HAP-1 (cell line): ENCODE measurements around the gene ISLR.

Experiments used
- DNase-seq, 2 experiments: peaks; one replicate each; pipeline ENCODE4 v3.0.0-alpha.2; 2016 to 2020; ENCODE audit warnings: low spot score in 2 of 2
- H3K27me3 ChIP-seq: fragments of 250-450 bp; sonication (Bioruptor Pico); 2 replicates; pipeline ENCODE4 v1.5.1; 2020; ENCODE audit warnings: low read depth, mild to moderate bottlenecking, moderate library complexity
- H3K36me3 ChIP-seq: fragments of 250-450 bp; sonication (Bioruptor Pico); replicated peaks from 2 replicates; pipeline ENCODE4 v1.5.1; 2020; ENCODE audit warnings: mild to moderate bottlenecking
- H3K4me1 ChIP-seq: fragments of 250-450 bp; sonication (Bioruptor Pico); 2 replicates; pipeline ENCODE4 v1.5.1; 2020; ENCODE audit warnings: mild to moderate bottlenecking
- H3K4me3 ChIP-seq: fragments of 250-450 bp; sonication (Bioruptor Pico); 2 replicates; pipeline ENCODE4 v1.5.1; 2020; ENCODE audit warnings: mild to moderate bottlenecking, moderate library complexity
- H3K9me3 ChIP-seq: fragments of 250-450 bp; sonication (Bioruptor Pico); 2 replicates; pipeline ENCODE4 v1.5.1; 2020; ENCODE audit warnings: mild to moderate bottlenecking, moderate library complexity
- in situ Hi-C: fragments of 300-500 bp; cut with MboI; formaldehyde crosslinking; loops from 3 replicates; pipeline ENCODE4 v1.14.3; 2020; ENCODE audit warnings: low sequenced_read_pairs, inconsistent platforms, mixed read lengths

ISLR gene

GRCh38 chr15:74211656-74212055 is 38.1 kb downstream of the ISLR start:
- DNase-seq = no peak
- H3K9me3 ChIP-seq = no peaks in the 10 kb centered on the region
- in situ Hi-C loops = loop anchor here (10.0 kb wide), 1 partner anchor 1537 kb away; no protein-coding TSS in a partner anchor
- H3K4me3 ChIP-seq = no peak overlapping the region
- H3K36me3 ChIP-seq = no peaks in the 10 kb centered on the region
- no peaks in the 10 kb centered on the region for H3K27me3 ChIP-seq
- peaks cover 43% of the 10 kb centered on the region for H3K4me1 ChIP-seq

- H3K36me3 ChIP-seq = no peaks in the 10 kb centered on the region
- DNase-seq = no peak
- in situ Hi-C loops = loop anchor here (10.0 kb wide), 1 partner anchor 1538 kb away; no protein-coding TSS in a partner anchor
- H3K27me3 ChIP-seq = no peaks in the 10 kb centered on the region
- no peaks in the 10 kb centered on the region for H3K9me3 ChIP-seq
- H3K4me3 ChIP-seq = no peak overlapping the region
- peaks cover 43% of the 10 kb centered on the region for H3K4me1 ChIP-seq
These were observed 39.0 kb downstream of the ISLR start for GRCh38 chr15:74212494-74212893.

GRCh38 chr15:74213858-74214284 is 40.4 kb downstream of the ISLR start:
- peaks cover 40% of the 10 kb centered on the region for H3K4me1 ChIP-seq
- H3K9me3 ChIP-seq = no peaks in the 10 kb centered on the region
- no peaks in the 10 kb centered on the region for H3K27me3 ChIP-seq
- H3K4me3 ChIP-seq = no peak overlapping the region
- in situ Hi-C loops = loop anchor here (10.0 kb wide), 1 partner anchor 1539 kb away; no protein-coding TSS in a partner anchor
- no peaks in the 10 kb centered on the region for H3K36me3 ChIP-seq
- DNase-seq = peak in 1 of 2 experiments; percentile 59

GRCh38 chr15:74214324-74215021 is 41.0 kb downstream of the ISLR start:
- H3K36me3 ChIP-seq = no peaks in the 10 kb centered on the region
- H3K27me3 ChIP-seq = no peaks in the 10 kb centered on the region
- H3K4me3 ChIP-seq = no peak overlapping the region
- no peaks in the 10 kb centered on the region for H3K9me3 ChIP-seq
- H3K4me1 ChIP-seq = peaks cover 34% of the 10 kb centered on the region
- in situ Hi-C loops = loop anchor here (10.0 kb wide), 1 partner anchor 1540 kb away; no protein-coding TSS in a partner anchor
- DNase-seq = no peak

GRCh38 chr15:74215958-74216357 is 42.4 kb downstream of the ISLR start:
- H3K4me3 ChIP-seq = no peak overlapping the region
- H3K27me3 ChIP-seq = no peaks in the 10 kb centered on the region
- DNase-seq = no peak
- peaks cover 26% of the 10 kb centered on the region for H3K4me1 ChIP-seq
- H3K36me3 ChIP-seq = no peaks in the 10 kb centered on the region
- in situ Hi-C loops = loop anchor here (10.0 kb wide), 1 partner anchor 1541 kb away; no protein-coding TSS in a partner anchor
- H3K9me3 ChIP-seq = no peaks in the 10 kb centered on the region

GRCh38 chr15:74216949-74217348 is 43.4 kb downstream of the ISLR start:
- H3K4me3 ChIP-seq = no peak overlapping the region
- in situ Hi-C loops = loop anchor here (10.0 kb wide), 1 partner anchor 1542 kb away; no protein-coding TSS in a partner anchor
- peaks cover 34% of the 10 kb centered on the region for H3K4me1 ChIP-seq
- no peaks in the 10 kb centered on the region for H3K9me3 ChIP-seq
- H3K27me3 ChIP-seq = peaks cover 5% of the 10 kb centered on the region; the same call in 1 of the 2 replicates
- no peak for DNase-seq
- no peaks in the 10 kb centered on the region for H3K36me3 ChIP-seq

GRCh38 chr15:74217907-74218885 is 44.7 kb downstream of the ISLR start:
- no peaks in the 10 kb centered on the region for H3K9me3 ChIP-seq

GRCh38 chr15:74220475-74221248 is 47.2 kb downstream of the ISLR start:
- Histone ChIP-seq H3K36me3 (no peaks in the 10 kb centered on the region), H3K9me3 (no peaks in the 10 kb centered on the region), H3K4me3 (no peak overlapping the region), H3K27me3 (peaks cover 5% of the 10 kb centered on the region; the same call in 1 of the 2 replicates), H3K4me1 (peaks cover 36% of the 10 kb centered on the region)
- in situ Hi-C loops = no loop called here
- no peak for DNase-seq

More at GRCh38 chr15:74217907-74218885, 44.7 kb downstream of the ISLR start:
- Histone ChIP-seq H3K27me3 (peaks cover 5% of the 10 kb centered on the region; the same call in 1 of the 2 replicates), H3K4me3 (no peak overlapping the region), H3K36me3 (no peaks in the 10 kb centered on the region), H3K4me1 (peaks cover 45% of the 10 kb centered on the region)
- in situ Hi-C loops = loop anchor here (10.0 kb wide), 1 partner anchor 1543 kb away; no protein-coding TSS in a partner anchor
- DNase-seq = no peak

- no peaks in the 10 kb centered on the region for H3K36me3 ChIP-seq
- no peaks in the 10 kb centered on the region for H3K9me3 ChIP-seq
- H3K4me3 ChIP-seq = no peak overlapping the region
These were observed 48.1 kb downstream of the ISLR start for GRCh38 chr15:74221399-74222239.

GRCh38 chr15:74222240-74223119 is 49.0 kb downstream of the ISLR start:
- Histone ChIP-seq H3K4me1 (peaks cover 30% of the 10 kb centered on the region), H3K36me3 (no peaks in the 10 kb centered on the region), H3K27me3 (peaks cover 7% of the 10 kb centered on the region), H3K4me3 (no peak overlapping the region), H3K9me3 (no peaks in the 10 kb centered on the region)
- peak; percentile 90 to 94 for DNase-seq
- in situ Hi-C loops = no loop called here

More at GRCh38 chr15:74221399-74222239, 48.1 kb downstream of the ISLR start:
- Histone ChIP-seq H3K27me3 (peaks cover 5% of the 10 kb centered on the region; the same call in 1 of the 2 replicates), H3K4me1 (peaks cover 30% of the 10 kb centered on the region)
- in situ Hi-C loops = no loop called here
- DNase-seq = no peak

GRCh38 chr15:74225928-74226327 is 52.4 kb downstream of the ISLR start:
- in situ Hi-C loops = no loop called here
- Histone ChIP-seq H3K36me3 (no peaks in the 10 kb centered on the region), H3K9me3 (no peaks in the 10 kb centered on the region), H3K4me3 (no peak overlapping the region), H3K4me1 (peaks cover 42% of the 10 kb centered on the region), H3K27me3 (peaks cover 7% of the 10 kb centered on the region)
- no peak for DNase-seq
